Mesenteric fat pad (tissue), 1 donor: ENCODE data around the gene FBXL13. TPM values are rescaled to one million over a fixed set of nuclear protein-coding genes. Genes with fewer than 3 reads are reported as not detected.
"Not testable (repeated sequence)": the region's sequence is repeated elsewhere in the genome, so short reads cannot be mapped to it uniquely, and the experiment has no call there.

Source experiments
- DNase-seq: peaks from one replicate; pipeline ENCODE4 v3.0.0-alpha.2; 2020; ENCODE audit warnings: low spot score
- total RNA-seq: library from RNA; stranded (reverse); fragmentation: NEBNext Ultra II Directional; extraction: Animal tissue kit (Norgen Biotek cat#: 25700); gene quantifications from one replicate; pipeline ENCODE4 v1.2.1, GENCODE V29; 2021
- donor health status: DM: yes; HTN: yes; CAD: no.

Gene FBXL13
- total RNA-seq, 1 donor from 2014 or later = 0.55 TPM

DNA sequence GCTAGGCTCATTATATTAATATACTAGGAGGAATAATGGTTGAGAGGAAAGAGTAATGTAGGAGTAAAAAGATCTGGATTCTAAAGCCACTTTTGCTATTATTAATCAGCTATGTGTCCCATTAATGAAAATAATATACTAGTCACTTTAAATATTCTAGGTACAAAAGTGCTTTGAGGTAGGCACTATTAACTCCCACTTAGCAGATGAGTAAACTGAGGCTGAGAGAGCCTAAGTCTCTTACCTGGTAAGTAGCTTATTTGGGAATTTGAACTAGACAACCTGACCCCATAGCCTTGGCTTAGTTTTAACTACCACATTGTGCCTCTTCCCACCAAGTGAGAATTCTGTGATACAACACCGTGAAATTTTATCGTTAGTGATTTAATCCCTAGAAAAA is 6.3 kb upstream of the FBXL13 start:
- no peak for DNase-seq

DNA sequence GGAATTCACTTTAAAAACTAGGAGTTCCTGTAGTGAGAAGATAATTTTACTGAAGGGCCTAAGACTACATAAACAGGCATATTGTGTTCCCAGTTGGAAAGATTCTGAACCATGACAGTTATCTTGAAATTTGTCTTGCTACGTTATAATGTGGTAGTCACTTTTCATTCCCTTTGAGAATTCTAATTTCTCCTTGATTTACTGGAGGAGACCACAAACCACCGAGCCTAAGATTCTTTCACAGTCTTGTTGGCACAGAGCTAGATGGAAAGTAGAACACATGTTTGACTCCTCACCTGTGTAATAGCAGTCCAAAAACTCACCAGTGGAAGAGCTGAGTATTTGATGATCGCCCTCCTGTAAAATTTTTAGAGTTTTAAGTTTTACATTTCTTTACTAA is 5.2 kb upstream of the FBXL13 start:
- DNase-seq = no peak

GRCh38 chr7:103078226-103078625 is 3.6 kb upstream of the FBXL13 start:
- DNase-seq = not testable (repeated sequence)

DNA sequence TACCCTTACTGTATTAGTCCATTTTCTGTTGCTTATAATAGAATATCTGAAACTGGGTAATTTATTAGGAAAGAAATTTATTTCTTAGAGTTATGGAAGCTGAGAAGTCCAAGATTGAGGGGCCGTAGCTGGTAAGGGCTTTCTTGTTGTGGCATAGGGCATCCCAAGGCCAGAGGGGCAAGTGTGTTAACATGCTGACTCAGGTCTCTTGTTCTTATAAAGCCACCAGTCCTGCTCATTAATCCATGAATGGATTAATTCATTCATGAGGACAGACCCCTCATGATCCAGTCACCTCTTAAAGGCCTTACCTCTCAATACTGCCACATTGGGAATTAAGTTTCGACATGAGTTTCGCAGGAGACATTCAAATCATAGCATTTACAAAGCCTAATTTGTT is 2.7 kb upstream of the FBXL13 start:
- DNase-seq = no peak

- DNase-seq = no peak
These were observed 2.2 kb upstream of the FBXL13 start for GRCh38 chr7:103076764-103077163.

GRCh38 chr7:103075337-103075918 is 832 bp upstream of the FBXL13 start:
- DNase-seq = peak; percentile 90

GRCh38 chr7:103073989-103074518 is 542 bp downstream of the FBXL13 start:
- no peak for DNase-seq

GRCh38 chr7:103071000-103071399 is 3.6 kb downstream of the FBXL13 start:
- DNase-seq = no peak

- no peak for DNase-seq
These were observed 5.9 kb downstream of the FBXL13 start for GRCh38 chr7:103068414-103069403.

DNA sequence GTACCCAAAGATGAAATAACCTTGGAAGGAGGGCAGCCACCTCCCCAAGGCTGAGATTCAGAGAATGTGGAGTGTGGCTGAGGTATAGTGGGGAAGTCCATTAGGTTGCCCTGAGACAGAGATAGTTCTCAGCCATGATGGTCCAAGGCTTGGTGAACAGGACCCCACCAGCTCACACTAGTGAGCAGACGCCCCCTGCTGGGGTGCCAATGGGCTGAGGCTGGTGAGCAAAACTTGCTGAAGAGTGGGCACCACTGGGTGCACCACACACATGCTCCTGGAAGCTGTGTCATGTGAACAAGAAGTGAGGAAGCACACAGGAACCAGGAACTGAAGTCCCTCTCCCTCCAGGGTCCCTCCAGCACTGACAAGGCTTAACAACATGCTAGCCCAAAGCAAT is 8.9 kb downstream of the FBXL13 start:
- no peak for DNase-seq

DNA sequence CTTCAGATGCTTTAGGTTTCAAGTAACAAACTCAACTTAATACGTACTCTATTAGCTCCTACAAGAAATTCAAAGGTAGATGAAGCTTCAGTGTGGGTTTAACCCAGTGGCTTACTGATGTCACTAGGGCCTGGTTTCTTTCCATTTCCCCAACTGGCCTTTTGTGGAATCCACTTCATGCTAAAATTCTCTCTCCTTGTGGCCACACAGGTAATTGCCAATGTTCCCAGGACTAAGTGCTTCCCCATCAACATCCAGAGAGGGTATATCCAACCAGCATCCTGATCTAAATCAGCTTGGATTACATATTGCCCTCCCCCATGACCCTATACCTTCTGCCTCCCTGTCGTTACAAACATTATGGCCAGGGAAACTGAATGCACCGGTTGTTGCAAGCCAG is 10.7 kb downstream of the FBXL13 start:
- no peak for DNase-seq

DNA sequence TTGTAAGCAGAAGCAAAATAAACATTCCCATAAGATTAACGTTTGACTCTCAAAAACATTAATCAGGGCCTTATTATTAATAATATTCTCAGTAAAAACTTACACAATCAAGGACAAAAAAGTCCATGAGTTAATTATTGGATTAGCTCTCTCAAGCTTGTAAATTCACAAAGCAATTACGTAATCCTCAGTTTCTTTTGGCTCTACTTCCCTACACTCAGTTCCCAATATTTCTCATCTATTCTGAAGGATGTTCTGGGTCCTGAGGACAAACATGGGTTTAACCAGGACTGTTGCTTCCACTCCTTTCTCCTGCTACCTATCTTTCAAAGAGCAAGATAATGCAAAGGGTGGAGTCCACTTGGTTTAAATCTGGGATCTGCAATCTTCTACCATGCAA is 15.1 kb downstream of the FBXL13 start:
- no peak for DNase-seq

DNA sequence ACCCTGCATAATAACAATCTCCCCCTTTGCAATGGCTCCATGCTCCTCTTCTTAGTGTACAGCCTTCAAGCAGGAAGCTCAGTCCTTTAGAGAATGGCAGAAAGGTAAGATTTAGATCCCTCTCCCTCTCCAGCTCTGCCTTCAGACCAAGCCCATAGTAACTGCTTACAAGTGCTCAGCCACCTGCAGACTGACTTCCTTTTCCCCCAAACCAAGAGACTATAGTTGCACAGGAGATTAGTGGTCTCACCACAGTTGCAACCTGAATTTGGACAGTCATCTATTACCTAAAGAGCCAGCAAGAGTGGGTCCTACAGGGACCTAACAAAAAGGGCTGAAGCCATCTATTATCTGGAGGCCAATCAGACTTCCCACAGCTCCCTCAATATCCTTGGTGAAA is 16.5 kb downstream of the FBXL13 start:
- DNase-seq = no peak

- not testable (repeated sequence) for DNase-seq
These were observed 18.6 kb downstream of the FBXL13 start for GRCh38 chr7:103056006-103056405.

- no peak for DNase-seq
These were observed 23.1 kb downstream of the FBXL13 start for GRCh38 chr7:103051519-103051918.

DNA sequence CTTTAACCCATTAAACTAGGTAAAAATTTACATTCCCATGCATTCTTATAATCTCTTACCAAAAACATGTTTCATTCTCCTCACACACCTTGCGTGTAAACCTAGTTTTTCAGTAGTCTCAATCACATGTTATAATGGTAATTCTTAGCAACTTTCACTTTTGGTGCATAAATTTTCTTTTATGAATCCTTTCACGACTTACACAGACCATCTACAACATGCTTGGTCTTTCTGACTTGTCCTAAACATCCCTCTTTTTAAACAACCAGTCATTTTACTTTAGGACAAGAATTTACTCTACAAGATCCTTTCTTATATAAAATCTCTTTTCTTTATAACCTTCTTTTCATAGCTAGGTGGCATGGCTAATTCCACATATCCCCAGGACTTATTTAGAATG is 25.8 kb downstream of the FBXL13 start:
- no peak for DNase-seq

DNA sequence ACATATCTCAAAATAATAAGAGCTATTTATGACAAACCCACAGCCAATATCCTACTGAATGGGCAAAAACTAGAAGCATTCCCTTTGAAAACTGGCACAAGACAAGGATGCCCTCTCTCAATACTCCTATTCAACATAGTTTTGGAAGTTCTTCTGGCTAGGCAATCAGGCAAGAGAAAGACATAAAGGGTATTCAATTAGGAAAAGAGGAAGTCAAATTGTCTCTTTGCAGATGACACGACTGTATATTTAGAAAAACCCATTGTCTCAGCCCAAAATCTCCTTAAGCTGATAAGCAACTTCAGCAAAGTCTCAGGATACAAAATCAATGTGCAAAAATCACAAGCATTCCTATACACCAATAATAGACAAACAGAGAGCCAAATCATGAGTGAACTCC is 32.8 kb downstream of the FBXL13 start:
- DNase-seq = not testable (repeated sequence)

GRCh38 chr7:103037823-103038739 is 36.5 kb downstream of the FBXL13 start:
- DNase-seq = not testable (repeated sequence)

DNA sequence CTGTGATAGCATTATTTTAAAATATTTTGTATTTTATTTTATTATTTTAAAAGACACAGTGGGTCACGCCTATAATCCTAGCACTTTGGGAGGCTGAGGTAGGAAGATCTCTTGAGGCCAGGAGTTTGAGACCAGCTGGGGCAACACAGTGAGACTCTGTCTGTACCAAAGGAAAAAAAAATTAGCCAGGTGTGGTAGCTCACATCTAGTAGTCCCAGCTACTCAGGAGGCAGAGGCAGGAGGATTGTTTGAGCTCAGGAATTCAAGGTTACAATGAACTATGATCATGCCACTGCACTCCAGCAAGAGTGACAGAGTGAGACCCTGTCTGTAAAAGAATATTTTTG is 37.1 kb downstream of the FBXL13 start:
- no peak for DNase-seq

GRCh38 chr7:103034318-103034717 is 40.3 kb downstream of the FBXL13 start:
- DNase-seq = not testable (repeated sequence)

DNA sequence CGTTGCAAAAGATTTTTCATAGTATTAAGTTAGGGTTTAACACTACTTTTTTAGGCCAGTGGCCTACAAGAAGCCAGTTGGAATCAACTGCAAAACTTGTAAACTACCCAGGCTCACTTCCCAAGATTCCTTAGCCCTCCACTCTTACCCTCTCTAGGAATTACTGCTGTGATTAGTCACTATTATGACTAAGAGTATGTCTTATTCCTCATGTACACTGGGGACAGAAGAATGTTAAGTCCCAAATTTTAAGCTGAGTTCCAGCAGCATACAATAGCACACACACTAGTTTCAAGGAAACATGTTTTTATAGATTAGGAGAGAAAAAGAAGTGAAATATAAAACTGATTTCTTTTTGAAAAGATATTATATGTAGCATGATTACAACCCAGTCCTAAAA is 42.8 kb downstream of the FBXL13 start:
- DNase-seq = no peak
